Measurements from ENCODE around the gene ARHGEF17. TPM values are rescaled to one million over a fixed set of nuclear protein-coding genes. Genes with fewer than 3 reads are reported as not detected.

Gene ARHGEF17
- total and polyA plus RNA-seq, 4 donors, result 2.6 to 12.6 (median 5.7) TPM

- no peak for DNase-seq (ENCODE audit: low spot score)
- Histone ChIP-seq H3K4me1 (ENCODE audit: control insufficient read depth in 4 of 4, insufficient read depth in 4 of 4, low read length in 3 of 4) (no peaks in the 10 kb centered on the region), H3K4me3 (ENCODE audit: low read depth in 1 of 3, low read length in 3 of 3) (no peak overlapping the region), H3K27ac (ENCODE audit: low read depth in 1 of 2, low read length in 2 of 2) (no peak overlapping the region), H3K9ac (ENCODE audit: low read depth in 1 of 2, low read length in 2 of 2) (no peak overlapping the region), H3K27me3 (ENCODE audit: control insufficient read depth in 4 of 4, insufficient read depth in 4 of 4, low read length in 3 of 4) (no peaks in the 10 kb centered on the region), H3K9me3 (ENCODE audit: control insufficient read depth in 4 of 4, low read length in 3 of 4) (no peaks in the 10 kb centered on the region), H3K36me3 (ENCODE audit: control insufficient read depth in 4 of 4, insufficient read depth in 3 of 4, low read depth in 1 of 4, low read length in 3 of 4) (no peaks in the 10 kb centered on the region)
- TF ChIP-seq JUND (IDR thresholded peaks at IDR 0.05), result no peak
- 93% methylated on average over 6 of the region's 6 CpGs for WGBS
These were observed 88.3 kb downstream of the ARHGEF17 start for GRCh38 chr11:73396251-73396930.

- Histone ChIP-seq H3K4me3 (ENCODE audit: low read depth in 1 of 3, low read length in 3 of 3) (no peak overlapping the region), H3K9ac (ENCODE audit: low read depth in 1 of 2, low read length in 2 of 2) (no peak overlapping the region), H3K4me1 (ENCODE audit: control insufficient read depth in 4 of 4, insufficient read depth in 4 of 4, low read length in 3 of 4) (no peaks in the 10 kb centered on the region), H3K27ac (ENCODE audit: low read depth in 1 of 2, low read length in 2 of 2) (no peak overlapping the region), H3K9me3 (ENCODE audit: control insufficient read depth in 4 of 4, low read length in 3 of 4) (no peaks in the 10 kb centered on the region), H3K36me3 (ENCODE audit: control insufficient read depth in 4 of 4, insufficient read depth in 3 of 4, low read depth in 1 of 4, low read length in 3 of 4) (no peaks in the 10 kb centered on the region), H3K27me3 (ENCODE audit: control insufficient read depth in 4 of 4, insufficient read depth in 4 of 4, low read length in 3 of 4) (no peaks in the 10 kb centered on the region)
- no peak for TF ChIP-seq REST (IDR thresholded peaks at IDR 0.05)
- TF ChIP-seq GABPA (IDR thresholded peaks at IDR 0.05 in 1 of 2, conservative IDR thresholded peaks at IDR 0.05 in 1 of 2), result no peak
- no peak for TF ChIP-seq NR2F2 (IDR thresholded peaks at IDR 0.05)
- no peak for TF ChIP-seq HNF4A (conservative IDR thresholded peaks at IDR 0.05)
- no peak for TF ChIP-seq RAD21 (IDR thresholded peaks at IDR 0.05)
- no peak for TF ChIP-seq FOXA1 (IDR thresholded peaks at IDR 0.05)
- WGBS, result 89% methylated on average over 7 of the region's 7 CpGs
- DNase-seq (ENCODE audit: low spot score), result no peak
These were observed 88.9 kb downstream of the ARHGEF17 start for GRCh38 chr11:73396985-73397384.

DNA sequence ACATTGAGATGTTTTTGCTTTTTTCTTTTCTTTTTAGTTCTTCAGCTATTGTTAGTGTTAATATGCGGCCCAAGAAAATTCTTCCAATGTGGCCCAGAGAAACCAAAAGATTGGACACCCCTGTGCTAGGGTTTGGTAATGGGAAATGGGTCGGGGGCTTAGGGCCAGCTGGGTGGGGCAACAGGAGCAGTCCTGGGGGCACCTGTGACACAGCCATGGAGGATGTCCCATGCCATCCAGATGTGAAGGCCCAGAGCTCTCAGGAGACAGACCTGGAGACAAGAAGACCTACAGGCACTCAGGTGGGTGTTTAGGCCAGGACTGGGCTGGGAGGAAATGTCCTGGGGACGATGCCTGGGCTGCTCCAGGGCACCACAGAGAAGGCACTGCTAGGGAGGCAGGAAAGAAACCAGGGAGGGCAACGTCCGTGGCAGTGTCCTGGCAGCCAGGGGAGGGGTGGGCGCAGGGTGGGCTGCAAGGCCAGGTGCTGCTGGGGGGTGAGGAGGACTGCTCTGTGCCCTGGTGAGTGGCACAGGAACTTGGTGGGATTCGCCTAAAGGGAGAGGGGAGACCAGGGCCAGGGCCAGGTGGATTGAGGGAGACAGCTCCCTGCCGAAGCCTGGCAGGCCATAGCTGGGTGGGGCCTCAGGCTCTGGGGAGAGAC lies 89.5 kb downstream of the ARHGEF17 start:
- 91% methylated on average over 8 of the region's 8 CpGs for WGBS
- H3K9ac ChIP-seq (ENCODE audit: low read depth in 1 of 2, low read length in 2 of 2), result no peak overlapping the region
- H3K36me3 ChIP-seq (ENCODE audit: control insufficient read depth in 4 of 4, insufficient read depth in 3 of 4, low read depth in 1 of 4, low read length in 3 of 4), result no peaks in the 10 kb centered on the region

More for the DNA sequence above, 89.5 kb downstream of the ARHGEF17 start:
- TF ChIP-seq RAD21 (IDR thresholded peaks at IDR 0.05) (no peak), TAF1 (conservative IDR thresholded peaks at IDR 0.05) (no peak), REST (IDR thresholded peaks at IDR 0.05) (no peak)
- TF ChIP-seq, protein P1, sequence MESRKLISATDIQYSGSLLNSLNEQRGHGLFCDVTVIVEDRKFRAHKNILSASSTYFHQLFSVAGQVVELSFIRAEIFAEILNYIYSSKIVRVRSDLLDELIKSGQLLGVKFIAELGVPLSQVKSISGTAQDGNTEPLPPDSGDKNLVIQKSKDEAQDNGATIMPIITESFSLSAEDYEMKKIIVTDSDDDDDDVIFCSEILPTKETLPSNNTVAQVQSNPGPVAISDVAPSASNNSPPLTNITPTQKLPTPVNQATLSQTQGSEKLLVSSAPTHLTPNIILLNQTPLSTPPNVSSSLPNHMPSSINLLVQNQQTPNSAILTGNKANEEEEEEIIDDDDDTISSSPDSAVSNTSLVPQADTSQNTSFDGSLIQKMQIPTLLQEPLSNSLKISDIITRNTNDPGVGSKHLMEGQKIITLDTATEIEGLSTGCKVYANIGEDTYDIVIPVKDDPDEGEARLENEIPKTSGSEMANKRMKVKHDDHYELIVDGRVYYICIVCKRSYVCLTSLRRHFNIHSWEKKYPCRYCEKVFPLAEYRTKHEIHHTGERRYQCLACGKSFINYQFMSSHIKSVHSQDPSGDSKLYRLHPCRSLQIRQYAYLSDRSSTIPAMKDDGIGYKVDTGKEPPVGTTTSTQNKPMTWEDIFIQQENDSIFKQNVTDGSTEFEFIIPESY (IDR thresholded peaks at IDR 0.05), result no peak
- no peaks in the 10 kb centered on the region for H3K4me1 ChIP-seq (ENCODE audit: control insufficient read depth in 4 of 4, insufficient read depth in 4 of 4, low read length in 3 of 4)
- no peak overlapping the region for H3K27ac ChIP-seq (ENCODE audit: low read depth in 1 of 2, low read length in 2 of 2)
- H3K4me3 ChIP-seq (ENCODE audit: low read depth in 1 of 3, low read length in 3 of 3), result no peak overlapping the region
- H3K27me3 ChIP-seq (ENCODE audit: control insufficient read depth in 4 of 4, insufficient read depth in 4 of 4, low read length in 3 of 4), result no peaks in the 10 kb centered on the region
- H3K9me3 ChIP-seq (ENCODE audit: control insufficient read depth in 4 of 4, low read length in 3 of 4), result no peaks in the 10 kb centered on the region
- no peak for DNase-seq (ENCODE audit: low spot score)

Measured in liver (tissue), 9 donors.